Measurements from ENCODE around the gene PRCC.

The PRCC gene

DNA sequence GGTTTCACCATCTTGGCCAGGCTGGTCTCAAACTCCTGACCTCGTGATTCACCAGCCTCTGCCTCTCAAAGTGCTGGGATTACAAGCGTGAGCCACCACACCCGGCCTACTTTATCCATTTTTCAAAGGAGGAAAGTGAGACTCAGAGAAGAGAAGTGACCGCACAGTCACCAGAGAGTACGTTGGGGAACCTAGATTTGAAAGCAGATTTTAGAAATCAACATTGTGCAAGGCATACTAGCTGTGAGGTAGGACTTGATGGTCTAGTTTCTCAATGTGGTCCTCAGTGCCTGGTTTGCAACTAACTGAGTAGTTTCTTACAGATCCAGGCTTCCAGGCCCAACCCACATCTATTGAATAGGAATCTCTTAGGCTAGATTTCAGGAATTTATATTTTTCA is 1.7 kb upstream of the PRCC start:
- DNase-seq: no peak

DNA sequence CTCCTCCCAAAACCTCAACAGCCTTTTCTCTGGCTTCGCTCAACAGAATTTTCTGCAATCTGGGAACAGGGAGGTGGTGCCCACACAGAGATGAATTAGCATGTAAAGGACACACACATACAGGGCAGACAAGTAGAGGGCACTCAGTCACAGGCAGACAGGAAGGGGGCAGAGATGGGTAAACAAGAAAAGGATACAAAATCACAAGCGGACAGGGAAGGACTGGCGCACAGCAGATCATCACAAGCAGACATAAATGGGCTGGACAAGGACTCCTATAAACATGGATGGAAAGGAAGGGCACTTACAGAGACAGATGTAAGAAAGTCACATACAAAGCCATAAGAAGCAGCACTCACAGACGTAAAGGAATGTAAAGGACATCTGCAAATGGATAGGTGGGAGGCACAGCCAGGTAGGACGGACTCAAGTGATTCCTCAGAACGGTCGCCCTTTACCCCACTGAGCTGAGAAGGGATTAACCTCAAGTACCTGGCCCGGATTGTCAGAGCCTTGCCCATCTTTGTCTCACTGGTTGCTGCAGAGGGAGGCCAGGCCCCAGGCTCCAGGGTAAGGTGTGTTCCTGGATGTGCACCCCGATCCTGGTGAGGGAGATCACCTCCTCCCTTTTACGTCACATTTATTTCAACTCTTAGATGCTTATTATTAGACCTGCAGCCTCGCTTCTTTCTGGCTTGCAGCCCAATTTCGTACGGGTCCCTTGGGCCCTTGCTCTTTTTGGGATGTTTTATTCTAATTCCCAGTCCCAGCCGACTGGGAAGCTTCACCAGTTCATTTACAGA is 836 bp upstream of the PRCC start:
- no peak for DNase-seq

DNA sequence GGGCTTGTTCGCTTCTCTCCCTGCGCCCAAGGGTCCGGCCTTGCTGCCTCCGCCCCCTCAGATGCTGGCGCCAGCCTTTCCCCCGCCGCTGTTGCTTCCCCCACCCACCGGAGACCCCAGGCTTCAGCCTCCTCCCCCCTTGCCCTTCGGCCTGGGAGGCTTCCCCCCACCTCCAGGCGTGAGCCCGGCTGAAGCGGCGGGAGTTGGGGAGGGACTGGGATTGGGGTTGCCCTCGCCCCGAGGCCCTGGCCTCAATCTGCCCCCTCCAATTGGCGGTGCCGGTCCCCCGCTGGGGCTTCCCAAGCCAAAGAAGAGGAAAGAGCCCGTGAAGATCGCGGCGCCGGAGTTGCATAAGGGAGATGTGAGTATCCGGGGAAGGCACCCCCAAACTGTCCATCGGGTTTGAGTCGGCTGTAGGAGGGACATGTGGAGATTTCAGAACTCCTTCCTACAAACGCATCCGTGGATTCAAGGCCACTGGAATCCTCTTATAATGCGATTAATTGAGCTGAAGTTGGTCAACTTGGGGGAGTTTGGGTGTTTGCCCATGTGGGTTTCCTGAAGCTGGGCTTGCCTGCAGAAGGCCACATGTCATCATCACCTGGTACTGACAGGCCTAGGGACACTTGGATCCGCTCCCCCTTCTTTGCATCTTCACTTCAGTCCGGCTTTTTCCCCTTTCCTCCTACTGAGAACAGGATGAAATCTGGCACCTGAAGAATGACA is 707 bp downstream of the PRCC start:
- DNase-seq: no peak

DNA sequence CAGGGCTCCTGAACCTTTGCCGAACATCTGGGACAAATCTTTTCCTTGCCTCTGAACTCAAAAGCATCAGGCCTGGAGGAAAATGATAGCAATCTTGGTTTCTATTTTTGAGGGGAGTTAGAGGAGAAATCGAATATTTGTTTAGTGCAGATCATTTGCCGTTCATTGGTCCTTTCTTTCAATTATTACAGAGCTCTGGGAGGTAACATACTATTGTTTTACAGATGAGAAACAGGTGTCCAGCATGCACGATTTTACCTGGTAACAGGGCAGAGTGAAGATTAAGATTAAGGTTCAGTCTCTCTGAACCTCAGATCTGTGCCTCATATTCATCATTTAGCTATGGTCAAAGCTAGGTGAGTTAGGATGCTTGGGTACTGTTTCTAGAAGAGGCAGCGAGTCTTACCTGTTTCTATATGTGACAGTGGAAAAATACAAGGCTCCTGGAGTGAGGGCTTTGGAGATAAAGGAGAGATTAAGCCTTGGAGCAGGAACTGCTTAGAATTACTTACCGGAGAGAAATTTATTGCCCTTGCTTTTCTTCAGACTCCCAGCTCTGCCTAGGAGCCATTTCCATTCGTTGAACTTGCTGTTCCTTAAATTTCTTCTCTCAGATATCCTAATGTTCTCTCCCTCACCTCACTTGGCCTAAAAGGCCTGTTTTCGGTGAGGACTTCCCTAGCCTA is 1.4 kb downstream of the PRCC start:
- DNase-seq: no peak

DNA sequence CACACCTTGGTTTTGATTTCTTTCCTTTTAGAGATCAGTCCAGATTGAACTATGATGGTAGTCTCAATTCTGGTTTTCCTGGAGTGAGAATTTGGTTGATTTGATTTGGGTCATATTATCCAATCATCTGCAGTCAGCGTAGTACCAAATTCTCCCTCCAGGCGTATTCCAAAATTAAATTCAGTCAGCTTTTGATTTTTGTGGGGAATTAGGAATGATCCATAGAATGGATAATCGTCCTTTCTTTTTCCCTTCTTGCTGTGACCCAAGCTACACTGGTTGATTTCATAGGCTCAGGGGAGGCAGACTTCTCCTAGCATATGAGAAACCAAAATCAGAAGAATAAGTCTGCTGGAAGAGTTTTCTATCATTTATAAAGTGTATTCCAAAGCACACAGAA is 4.9 kb downstream of the PRCC start:
- no peak for DNase-seq

DNA sequence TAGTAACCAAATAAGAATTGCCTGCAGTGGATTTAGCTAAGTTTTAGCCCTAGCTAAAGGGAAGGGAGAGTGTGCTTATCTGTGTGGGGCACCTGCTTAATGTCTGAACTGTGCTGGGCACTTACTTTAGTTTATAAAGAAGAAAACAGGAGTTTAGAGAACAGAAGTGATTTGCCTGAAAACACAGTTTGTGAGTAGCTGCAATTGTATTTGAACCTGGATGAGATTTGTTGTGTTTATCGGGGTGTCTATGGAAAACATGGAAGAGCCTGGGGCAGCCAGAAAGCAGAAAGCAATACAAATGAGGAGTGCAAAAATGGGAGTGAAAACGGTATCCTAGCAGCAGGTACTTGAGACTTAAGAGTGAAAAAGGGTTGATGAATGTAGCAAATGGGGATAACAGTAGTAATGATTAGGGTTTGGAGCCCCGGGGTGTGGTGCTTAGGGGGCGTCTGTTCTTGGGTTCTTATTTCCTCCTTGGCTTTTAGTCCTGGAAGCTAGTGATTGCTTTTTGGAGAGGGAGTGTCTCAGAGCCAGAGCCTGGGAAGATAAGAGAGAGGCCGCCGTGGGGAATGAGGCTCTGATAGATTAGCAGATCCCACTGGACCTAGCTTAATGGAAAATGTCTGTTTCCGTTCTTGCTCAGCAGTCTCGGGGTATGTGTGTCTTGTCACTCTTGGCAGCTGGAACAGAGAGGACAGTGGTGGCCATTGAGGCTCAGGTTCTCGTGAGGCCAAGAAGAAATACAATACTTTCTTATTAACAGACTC is 5.6 kb downstream of the PRCC start:
- no peak for DNase-seq

DNA sequence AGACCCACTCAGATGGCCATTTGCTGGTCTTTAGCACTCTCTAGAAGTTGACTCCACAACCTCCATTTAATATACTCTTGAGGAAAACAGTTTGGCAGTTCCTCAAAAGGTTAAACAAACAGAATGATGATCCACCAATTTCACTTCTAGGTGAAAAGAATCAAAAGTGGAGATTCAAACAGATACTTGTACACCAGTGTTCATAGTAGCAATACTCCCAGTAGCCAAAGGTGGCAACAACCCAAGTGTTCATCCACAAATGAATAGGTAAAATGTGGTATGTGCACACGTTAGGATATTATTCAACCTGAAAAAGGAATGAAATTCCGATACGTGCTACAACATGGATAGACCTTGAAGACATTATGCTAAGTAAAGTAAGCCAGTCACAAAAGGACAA is 6.3 kb downstream of the PRCC start:
- no peak for DNase-seq

DNA sequence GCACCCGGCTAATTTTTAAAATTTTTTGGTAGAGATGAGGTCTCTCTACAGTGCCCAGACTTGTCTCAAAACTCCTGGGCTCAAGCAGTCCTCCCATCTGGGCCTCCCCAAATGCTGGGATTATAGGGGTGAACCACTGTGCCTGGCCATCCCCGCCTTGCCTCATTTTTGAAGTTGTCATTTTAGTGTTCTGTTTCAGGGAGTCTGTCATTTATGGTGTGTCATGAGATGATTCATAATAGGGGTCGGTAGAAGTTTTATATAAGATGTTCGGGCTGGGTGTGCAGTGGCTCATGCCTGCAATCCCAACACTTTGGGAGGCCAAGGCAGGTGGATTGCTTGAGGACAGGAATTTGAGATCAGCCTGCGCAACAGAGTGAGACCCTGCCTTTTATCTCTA is 8.5 kb downstream of the PRCC start:
- DNase-seq: no peak

DNA sequence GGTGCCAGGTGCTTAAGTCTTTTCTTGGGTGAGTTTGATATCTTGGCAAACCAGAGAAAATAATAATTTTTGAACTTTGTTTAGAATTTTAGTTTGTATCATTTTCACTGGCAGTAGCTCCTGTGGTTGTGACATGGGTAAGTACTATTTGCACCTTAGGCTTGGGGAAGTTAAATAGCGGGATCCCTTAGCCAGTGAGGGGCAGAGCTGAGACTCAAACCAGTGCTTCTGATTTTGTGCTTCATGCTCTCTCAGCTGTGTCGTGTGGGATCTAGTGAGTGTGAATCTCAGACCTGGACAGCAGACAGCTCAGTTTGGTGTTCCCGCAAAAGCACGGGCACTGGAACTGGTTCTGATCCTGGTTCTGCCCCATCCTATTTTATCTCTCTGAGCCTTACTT is 9.6 kb downstream of the PRCC start:
- peak in 1 of 2 experiments; percentile 15 for DNase-seq

DNA sequence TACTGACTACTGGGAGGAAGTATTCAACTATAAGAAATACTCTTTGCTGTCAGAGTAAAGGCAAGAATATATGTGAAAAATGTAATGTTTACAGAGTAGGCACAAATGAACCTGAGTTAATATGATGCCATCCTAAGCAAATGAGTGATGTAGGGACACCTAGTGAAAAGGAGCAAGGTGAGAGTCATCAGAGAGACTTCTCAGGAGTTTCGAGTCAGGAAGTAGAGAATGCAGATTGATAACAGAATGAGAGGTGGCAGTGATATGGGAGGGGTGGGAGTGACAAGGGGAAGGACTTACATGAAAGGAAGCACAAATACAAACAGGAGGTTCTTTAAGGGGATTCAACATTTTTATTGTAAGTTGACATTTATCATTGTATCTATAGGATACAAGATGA is 10.2 kb downstream of the PRCC start:
- DNase-seq: no peak

DNA sequence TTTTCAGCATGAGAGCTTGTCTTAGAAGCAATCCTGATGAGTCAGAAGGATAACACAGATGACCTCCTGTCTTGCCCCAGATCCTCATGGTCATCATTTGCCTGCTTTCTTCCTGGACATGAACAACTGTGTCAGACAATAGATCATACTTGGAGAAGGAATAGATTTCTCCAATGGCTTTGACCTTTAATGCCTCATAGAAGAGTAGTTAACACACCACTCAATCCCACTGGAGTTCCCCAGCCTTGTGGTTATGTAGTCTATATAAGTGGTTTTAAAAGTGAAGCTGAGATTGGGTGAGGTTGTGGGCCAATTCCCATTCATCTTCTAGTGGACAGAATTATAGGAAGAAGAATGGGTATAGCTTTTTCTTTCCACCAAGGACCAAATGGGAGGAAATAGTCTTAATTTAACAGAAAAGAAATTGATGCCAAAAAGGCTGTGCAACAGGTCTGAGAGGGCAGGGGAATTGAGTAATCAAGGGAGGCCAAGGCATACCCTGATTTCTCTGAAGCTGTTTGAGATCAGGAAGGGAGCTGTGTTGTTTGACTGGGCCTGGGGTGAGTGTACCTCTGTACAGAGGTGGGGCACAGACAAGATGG is 14.4 kb downstream of the PRCC start:
- no peak for DNase-seq

DNA sequence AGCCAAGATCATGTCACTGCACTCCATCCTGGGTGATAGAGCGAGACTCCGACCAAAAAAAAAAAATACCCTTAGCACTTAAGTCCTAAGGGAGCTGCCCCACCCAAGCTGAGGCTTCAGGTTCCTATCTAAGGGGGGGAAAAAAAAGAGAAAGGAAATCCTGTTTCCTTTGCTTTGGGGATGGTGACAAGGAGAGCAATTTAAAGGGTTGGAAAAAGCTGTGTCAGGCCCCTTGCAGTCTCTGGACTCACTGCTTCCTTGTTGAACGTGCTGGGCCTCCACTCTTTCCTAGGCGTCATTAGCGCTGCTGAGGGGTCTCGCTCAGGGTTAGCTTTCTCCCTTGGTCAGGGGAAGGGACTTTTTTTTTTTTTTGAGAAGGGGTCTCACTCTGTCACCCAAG is 18.1 kb downstream of the PRCC start:
- no peak for DNase-seq

DNA sequence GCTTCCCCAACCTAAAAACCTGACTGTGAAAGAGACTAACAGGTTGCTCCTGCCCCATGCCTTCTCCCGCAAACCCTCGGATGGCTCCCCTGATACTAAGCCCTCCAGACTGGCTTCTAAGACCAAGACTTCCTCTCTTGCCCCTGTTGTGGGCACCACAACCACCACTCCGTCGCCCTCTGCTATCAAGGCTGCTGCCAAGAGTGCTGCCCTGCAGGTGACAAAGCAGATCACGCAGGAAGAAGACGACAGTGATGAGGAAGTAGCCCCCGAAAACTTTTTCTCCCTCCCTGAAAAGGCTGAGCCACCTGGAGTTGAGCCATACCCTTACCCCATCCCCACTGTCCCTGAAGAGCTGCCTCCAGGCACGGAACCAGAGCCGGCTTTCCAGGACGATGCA is 19.3 kb downstream of the PRCC start:
- DNase-seq: no peak

DNA sequence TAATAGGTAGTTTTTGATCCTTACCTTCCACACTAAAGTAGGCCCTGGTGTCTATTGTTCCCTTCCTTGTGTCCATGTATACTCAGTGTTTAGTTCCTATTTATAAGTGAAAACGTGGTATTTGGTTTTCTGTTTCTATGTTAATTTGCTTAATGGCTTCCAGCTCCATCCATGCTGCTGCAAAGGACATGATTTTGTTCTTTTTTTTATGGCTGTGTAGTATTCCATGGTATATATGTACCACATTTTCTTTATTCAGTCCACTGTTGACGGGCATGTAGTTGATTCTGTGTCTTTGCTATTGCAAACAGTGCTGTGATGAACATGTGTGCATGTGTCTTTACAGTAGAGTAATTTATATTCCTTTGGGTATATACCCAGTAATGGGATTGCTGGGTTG is 20.8 kb downstream of the PRCC start:
- no peak for DNase-seq

DNA sequence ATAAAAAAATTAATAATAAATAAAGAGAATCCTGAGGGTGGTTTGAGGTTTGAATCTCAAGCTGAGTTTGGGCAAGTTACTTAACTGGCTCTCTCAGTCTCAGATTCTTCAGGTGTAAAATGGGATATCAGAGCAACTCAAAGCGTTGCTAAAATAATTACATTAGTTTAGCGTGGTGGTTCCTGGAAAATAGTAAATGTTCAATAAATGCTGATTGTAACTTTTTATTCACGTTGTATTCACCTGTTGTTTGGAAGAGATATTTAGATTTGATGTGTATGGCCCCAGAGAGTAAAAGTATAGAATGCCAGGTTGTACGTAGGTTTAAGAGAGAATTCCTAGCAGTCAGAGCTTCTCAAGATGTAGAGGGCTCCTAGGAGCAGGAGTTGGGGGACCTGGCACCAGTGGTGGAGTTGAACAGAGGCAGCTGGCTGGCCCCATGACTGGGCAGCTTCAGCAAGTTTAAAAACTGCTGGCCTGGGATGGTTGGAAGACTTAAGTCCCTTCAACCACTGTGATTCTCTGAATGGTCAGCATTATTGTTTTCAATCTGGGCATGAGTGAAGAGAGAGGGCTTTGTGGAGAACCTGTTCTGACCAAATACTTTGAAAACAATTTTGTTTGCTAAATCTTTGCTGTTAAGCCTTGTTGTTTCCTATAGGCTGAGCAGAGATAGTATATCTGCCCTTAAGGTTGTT is 22.4 kb downstream of the PRCC start:
- DNase-seq: no peak

DNA sequence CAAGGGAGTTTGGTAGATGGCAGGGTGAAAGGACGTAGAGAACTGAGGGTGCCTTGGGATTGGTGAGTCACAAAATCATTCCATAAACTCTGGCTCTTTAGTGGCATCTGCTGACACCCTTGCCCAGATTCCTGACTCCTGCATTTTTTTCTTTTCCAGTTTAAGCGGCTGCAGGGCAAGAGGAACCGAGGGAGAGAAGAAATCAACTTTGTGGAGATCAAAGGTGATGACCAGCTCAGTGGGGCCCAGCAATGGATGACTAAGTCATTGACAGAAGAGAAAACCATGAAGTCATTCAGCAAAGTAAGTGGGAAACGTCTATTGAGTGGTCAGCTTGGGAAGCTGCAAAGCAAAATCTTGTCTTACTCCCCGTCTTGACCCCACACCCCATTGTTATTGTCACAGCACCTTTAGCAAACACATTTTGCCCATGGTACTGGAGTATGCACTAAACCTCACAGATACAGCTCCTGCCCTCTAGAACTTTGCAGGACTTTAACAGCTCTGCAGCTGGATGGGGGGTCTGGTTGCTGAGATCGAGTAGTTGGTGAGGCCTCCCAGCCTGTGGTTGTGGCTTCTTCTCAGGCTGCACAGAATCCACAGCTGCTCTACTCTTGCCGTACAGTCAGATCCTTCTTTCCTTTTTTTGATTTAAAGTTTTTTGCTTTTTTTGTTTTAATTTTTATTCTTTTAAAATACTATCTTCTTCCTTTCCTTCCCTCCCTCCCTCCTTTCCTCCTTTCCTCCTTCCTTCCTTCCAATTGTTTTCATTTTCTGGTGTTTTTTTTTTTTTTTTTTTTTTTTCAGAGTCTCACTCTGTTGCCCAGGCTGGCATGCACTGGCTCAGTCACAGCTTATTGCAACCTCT is 27.4 kb downstream of the PRCC start:
- no peak for DNase-seq

DNA sequence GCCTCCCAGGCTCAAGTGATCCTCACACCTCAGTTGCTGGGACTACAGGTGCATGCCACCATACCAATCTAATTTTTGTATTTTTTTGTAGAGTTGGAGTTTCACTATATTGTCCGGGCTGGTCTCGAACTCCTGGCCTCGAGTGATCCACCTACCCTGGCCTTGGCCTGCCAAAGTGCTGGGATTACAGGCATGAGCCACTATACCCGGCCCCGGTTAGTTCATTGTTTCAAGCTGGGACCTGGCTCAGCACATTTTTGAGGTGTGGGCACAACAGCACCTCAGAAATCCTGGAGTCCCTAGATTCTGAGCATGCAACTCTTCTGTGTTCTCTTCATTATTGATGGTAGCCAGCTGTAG is 28.0 kb downstream of the PRCC start:
- DNase-seq: no peak

DNA sequence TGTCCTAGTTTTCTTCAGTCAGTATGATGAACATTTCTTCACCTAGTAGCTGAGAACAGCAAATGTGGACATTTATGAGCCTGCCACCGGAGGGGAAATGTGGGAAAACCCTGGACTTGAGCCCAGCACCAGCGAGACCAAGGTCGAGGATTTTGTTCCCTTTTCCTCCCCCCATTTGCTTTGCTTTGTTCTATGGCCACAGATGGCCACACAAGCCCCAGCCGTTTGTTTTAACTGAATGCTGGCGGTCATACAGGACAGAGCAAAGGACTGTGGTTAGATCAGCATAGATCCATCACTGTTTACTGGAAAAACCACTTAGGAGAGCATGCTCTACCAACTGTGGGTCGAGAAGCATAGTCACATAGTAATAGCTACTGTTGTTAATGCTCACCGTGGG is 28.5 kb downstream of the PRCC start:
- DNase-seq: no peak

DNA sequence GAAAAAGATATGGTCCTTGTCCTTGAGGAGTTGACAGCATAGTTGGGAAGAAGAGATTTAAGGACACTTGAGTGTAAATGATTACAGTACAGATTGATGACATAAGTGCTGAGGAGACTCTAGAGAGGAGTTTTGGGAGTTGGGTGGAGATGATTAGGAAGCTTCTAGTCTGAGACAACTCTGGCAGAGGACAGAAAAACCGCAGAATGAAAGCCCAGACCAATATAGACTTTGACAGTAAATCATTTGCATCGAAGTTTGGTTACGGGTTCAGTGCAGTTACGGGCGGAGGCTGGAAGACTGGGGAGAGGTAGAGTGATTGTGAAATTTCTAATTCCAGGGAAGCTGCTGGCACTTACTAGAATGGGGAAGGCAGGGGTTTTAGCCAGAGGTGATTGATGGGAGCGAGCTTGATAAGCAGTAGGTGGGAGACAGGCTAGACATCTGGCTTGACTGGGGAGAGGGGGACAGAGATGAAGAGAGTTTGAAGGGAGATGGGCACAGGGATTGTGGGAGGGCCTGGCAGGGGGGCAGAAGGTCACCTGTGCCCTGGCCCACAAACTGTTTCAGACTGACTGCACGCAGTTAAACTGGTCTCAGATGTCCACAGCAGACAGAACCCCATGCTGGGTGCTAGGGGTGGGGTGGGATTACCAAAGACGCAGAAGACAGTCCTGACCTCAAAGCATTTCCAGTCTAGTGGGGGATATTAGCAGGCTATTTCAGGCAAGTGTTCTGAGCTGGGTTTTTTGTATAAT is 29.2 kb downstream of the PRCC start:
- DNase-seq: no peak

DNA sequence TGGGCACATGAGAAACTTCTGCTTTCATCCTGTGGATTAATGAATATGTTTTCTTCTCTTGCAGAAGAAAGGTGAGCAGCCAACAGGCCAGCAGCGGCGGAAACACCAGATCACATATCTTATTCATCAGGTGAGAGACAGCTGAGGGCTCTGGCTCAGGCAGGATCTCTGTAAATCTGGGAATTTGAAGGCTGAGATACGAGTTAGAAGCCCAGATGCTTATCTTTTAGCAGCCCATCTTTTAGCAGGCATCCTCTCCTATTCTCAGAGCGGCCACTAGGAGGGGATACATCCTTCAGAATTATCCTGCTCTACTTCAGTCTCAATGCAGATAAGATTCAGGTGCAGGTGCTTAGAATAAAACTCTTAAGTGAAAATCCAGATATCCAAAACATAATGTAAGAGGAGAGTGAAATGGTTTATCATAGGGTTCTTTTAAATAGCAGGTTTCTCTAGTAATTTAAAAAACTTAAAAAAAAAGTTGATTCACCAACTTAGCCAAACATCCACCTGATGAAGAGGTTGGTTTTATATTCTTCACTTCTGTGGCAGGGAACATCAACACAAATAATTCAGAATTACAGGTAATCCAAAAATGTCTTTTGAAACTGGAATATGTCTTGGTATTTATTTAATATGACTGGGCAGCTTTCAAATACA is 30.0 kb downstream of the PRCC start:
- peak; percentile 58 to 81 for DNase-seq
